Lower leg skin (tissue), 3 donors: ENCODE data around the gene FARS2.

Experiments used
- POLR2A ChIP-seq, 2 donors: fragments of 450-650 bp; IDR thresholded peaks; one replicate each; pipeline ENCODE4 v1.6.1; 2016 to 2017; ENCODE audit warnings: antibody characterized with exemption in 2 of 2, mild to moderate bottlenecking in 1 of 2, moderate library complexity in 1 of 2
- TF ChIP-seq, protein P1 (sequence below), 3 donors: fragments of 450-650 bp; IDR thresholded peaks; one replicate each; pipeline ENCODE4 v1.5.1; 2016; ENCODE audit warnings: antibody characterized with exemption in 3 of 3, mild to moderate bottlenecking in 3 of 3, moderate library complexity in 2 of 3

DNA sequence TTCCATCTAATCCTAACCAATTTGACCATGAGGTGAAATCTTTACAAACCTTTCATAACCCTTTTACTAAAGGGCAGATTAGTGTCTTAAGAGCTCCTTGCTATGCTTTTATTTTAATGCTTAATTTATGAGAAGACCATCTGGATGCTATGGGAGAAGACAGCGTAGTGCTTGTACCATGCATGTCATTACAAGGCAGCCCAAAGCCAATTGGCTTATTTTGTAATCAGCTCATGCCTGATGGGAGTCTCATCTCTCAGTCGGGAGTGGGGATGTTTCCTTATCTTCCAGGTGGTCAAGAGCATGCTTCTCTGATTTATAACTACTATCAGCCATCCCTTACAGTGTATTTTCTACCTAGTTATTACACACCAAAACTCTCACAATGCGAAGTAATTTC, 304.7 kb downstream of the FARS2 start:
- TF ChIP-seq, protein P1, sequence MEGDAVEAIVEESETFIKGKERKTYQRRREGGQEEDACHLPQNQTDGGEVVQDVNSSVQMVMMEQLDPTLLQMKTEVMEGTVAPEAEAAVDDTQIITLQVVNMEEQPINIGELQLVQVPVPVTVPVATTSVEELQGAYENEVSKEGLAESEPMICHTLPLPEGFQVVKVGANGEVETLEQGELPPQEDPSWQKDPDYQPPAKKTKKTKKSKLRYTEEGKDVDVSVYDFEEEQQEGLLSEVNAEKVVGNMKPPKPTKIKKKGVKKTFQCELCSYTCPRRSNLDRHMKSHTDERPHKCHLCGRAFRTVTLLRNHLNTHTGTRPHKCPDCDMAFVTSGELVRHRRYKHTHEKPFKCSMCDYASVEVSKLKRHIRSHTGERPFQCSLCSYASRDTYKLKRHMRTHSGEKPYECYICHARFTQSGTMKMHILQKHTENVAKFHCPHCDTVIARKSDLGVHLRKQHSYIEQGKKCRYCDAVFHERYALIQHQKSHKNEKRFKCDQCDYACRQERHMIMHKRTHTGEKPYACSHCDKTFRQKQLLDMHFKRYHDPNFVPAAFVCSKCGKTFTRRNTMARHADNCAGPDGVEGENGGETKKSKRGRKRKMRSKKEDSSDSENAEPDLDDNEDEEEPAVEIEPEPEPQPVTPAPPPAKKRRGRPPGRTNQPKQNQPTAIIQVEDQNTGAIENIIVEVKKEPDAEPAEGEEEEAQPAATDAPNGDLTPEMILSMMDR (IDR thresholded peaks at IDR 0.05) = no peak
- TF ChIP-seq POLR2A (IDR thresholded peaks at IDR 0.05) = no peak
